ENCODE results near the gene FAM163B. TPM values are rescaled to one million over a fixed set of nuclear protein-coding genes. Genes with fewer than 3 reads are reported as not detected.

FAM163B gene
- total and polyA plus RNA-seq, 2 of the 8 experiments (the other 6 are each of a cell fraction or from before 2014, with no cell fraction given): 0.63 to 1.0 TPM

DNA sequence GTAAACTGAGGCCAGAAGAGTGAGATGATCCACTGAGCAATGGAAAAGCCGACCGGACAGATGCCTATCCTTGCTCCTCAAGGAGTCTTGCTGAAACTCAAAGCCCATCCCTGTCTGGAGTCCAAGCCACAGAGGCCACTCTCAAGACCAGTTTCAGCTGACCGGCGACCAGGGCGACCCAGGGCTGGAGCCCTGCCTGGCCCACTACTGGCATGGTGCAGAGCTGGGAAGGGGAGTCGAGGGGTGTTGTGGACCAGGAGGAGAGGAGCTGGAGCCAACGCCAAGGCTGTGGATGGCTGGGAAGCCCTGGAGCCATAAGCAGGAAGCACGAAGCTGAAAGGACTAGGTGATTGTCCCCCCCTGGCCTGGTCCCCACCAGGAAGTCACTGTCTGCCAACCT, 22.1 kb downstream of the FAM163B start:
- no peak for TF ChIP-seq SP1 (IDR thresholded peaks at IDR 0.05; ENCODE audit: low read depth, low read length)
- no peak for TF ChIP-seq FOSL1 (IDR thresholded peaks at IDR 0.05; ENCODE audit: insufficient read depth, low read depth, low read length)
- no peak for TF ChIP-seq POU5F1 (IDR thresholded peaks at IDR 0.05; ENCODE audit: low read depth, low read length)
- H2BK20ac ChIP-seq (ENCODE audit: low read length): peak overlapping the region; percentile 61; the same call in 1 of the 2 replicates
- no peak overlapping the region for H2BK120ac ChIP-seq (replicated peaks; ENCODE audit: low read depth, low read length)
- H2BK15ac ChIP-seq (ENCODE audit: low read length): 0 out of 2 replicates have a peak overlapping the region, but pooled peaks have one; percentile 61
- H3K14ac ChIP-seq (ENCODE audit: insufficient read length): no peak overlapping the region
- no peak overlapping the region for H3K4me3 ChIP-seq (ENCODE audit: extremely low read depth in 1 of 4, insufficient read depth in 2 of 4, low read depth in 3 of 4, low read length in 4 of 4)
- H3K79me1 ChIP-seq (ENCODE audit: low read depth, low read length): no peaks in the 10 kb centered on the region
- 0 out of 2 replicates have a peak overlapping the region, but pooled peaks have one; percentile 27 for H2BK12ac ChIP-seq (ENCODE audit: low read depth, low read length)
- FAIRE-seq (no peak), DNase-seq (ENCODE audit: low read depth in 1 of 2, low spot score in 2 of 2) (no peak)
- H3K23me2 ChIP-seq (ENCODE audit: low read depth, low read length): no peaks in the 10 kb centered on the region
- H3K79me2 ChIP-seq (ENCODE audit: control insufficient read depth in 1 of 2, insufficient read depth in 2 of 2, low read length in 2 of 2): no peaks in the 10 kb centered on the region
- no peak overlapping the region for H2AFZ ChIP-seq (ENCODE audit: low read length)
- no peak overlapping the region for H2AK5ac ChIP-seq (ENCODE audit: low read depth, low read length)
- peaks cover 0 to 3% of the 10 kb centered on the region in 2 experiments; a peak in 1 of 4 replicates for H3K9me3 ChIP-seq (ENCODE audit: insufficient read depth in 2 of 2, low read depth in 1 of 2, low read length in 1 of 2)
- no peak overlapping the region for H3K23ac ChIP-seq (ENCODE audit: insufficient read length)
- no peak overlapping the region for H3K27ac ChIP-seq (ENCODE audit: low read depth, low read length)
- H4K91ac ChIP-seq (replicated peaks; ENCODE audit: insufficient read length, low read length): peak overlapping the region; percentile 56
- H3K9ac ChIP-seq (replicated peaks in 1 of 4; ENCODE audit: extremely low read depth in 1 of 4, low read depth in 3 of 4, low read length in 3 of 4): no peak overlapping the region
- ChIA-PET CTCF (ENCODE audit: partially characterized antibody) (interaction anchor here (1.1 to 6.1 kb wide), 5 partner anchors 7 to 173 kb away, joined by 3 to 46 read pairs (median 8); no protein-coding TSS in a partner anchor), POLR2A (ENCODE audit: partially characterized antibody) (interaction anchor here (0.9 to 1.1 kb wide), 2 partner anchors 17 to 211 kb away, joined by 3 read pairs; no protein-coding TSS in a partner anchor)
- no peak overlapping the region for H3K4ac ChIP-seq (replicated peaks; ENCODE audit: insufficient read length, low read depth, low read length)
- H4K20me1 ChIP-seq (replicated peaks in 1 of 2; ENCODE audit: control insufficient read depth in 1 of 2, insufficient read depth in 2 of 2, low read length in 2 of 2): no peaks in the 10 kb centered on the region
- H3K4me1 ChIP-seq (replicated peaks in 1 of 4; ENCODE audit: control insufficient read depth in 3 of 4, insufficient read depth in 4 of 4, low read length in 3 of 4): peaks cover 3 to 22% (median 17%) of the 10 kb centered on the region in 4 experiments
- no peak overlapping the region for H3K18ac ChIP-seq (ENCODE audit: extremely low read depth, low read length)
- 90% methylated on average over 8 of the region's 8 CpGs; no CpG with 5 or more reads in 1 of the 2 experiments for WGBS, 2 experiments (ENCODE audit: extremely low coverage in 1 of 2, insufficient coverage in 1 of 2, insufficient read length in 1 of 2, insufficient replicate concordance in 2 of 2, low coverage in 1 of 2, low lambda C conversion rate in 2 of 2, missing lambda C conversion rate in 1 of 2)
- H3K27me3 ChIP-seq (replicated peaks in 1 of 4; ENCODE audit: control insufficient read depth in 3 of 4, extremely low read depth in 1 of 4, insufficient read depth in 3 of 4, low read length in 3 of 4): no peaks in the 10 kb centered on the region
- no peak overlapping the region for H2BK5ac ChIP-seq (ENCODE audit: low read depth, low read length)
- H3K56ac ChIP-seq (replicated peaks; ENCODE audit: insufficient read length, low read depth, low read length): no peak overlapping the region
- no peaks in the 10 kb centered on the region for H3K36me3 ChIP-seq (ENCODE audit: control insufficient read depth in 2 of 4, insufficient read depth in 4 of 4, low read length in 3 of 4)
- H4K5ac ChIP-seq (ENCODE audit: insufficient read length, low read depth, low read length): no peak overlapping the region
- H4K8ac ChIP-seq (ENCODE audit: extremely low read depth, insufficient read depth, low read length): no peak overlapping the region
- no peak overlapping the region for H3K4me2 ChIP-seq (ENCODE audit: insufficient read depth in 1 of 2, low read depth in 2 of 2, low read length in 2 of 2)

All from H1 (cell line).